Measurements from ENCODE around the gene HBM. TPM values are rescaled to one million over a fixed set of nuclear protein-coding genes. Genes with fewer than 3 reads are reported as not detected.

The HBM gene
- total and polyA plus RNA-seq, 11 donors, result 0.54 to 0.62 (median 0.58) TPM; not detected in 7

DNA sequence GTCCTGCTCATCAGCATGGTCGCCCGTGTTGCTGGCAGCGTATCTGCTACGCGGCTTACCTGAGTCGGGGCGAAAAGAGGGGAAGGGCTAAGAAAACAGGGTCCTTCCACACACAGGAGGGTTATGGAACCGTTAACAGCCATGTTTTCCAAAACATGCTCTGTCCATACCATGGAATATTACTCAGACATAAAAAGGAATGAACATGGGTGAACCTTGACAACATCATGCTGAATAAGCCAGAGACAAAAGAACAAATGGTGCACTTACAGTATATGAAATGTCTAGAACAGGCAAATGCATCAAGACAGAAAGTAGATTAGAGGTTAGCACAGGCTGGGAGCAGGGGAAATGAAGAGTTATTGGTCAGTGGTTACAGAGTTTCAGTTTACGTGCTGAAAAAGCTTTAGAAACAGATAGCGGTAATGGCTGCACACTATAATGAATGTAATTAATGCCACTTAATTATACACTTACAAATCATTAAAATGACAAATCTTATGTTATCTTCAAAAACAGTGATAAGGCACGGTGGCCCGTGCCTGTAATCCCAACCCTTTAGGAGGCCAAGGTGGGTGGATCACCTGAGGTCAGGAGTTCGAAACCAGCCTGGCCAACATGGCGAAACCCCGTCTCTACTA, 35.1 kb upstream of the HBM start:
- H3K27ac ChIP-seq, result no peak overlapping the region
- no peak overlapping the region for H3K4me3 ChIP-seq
- TF ChIP-seq, protein P1, sequence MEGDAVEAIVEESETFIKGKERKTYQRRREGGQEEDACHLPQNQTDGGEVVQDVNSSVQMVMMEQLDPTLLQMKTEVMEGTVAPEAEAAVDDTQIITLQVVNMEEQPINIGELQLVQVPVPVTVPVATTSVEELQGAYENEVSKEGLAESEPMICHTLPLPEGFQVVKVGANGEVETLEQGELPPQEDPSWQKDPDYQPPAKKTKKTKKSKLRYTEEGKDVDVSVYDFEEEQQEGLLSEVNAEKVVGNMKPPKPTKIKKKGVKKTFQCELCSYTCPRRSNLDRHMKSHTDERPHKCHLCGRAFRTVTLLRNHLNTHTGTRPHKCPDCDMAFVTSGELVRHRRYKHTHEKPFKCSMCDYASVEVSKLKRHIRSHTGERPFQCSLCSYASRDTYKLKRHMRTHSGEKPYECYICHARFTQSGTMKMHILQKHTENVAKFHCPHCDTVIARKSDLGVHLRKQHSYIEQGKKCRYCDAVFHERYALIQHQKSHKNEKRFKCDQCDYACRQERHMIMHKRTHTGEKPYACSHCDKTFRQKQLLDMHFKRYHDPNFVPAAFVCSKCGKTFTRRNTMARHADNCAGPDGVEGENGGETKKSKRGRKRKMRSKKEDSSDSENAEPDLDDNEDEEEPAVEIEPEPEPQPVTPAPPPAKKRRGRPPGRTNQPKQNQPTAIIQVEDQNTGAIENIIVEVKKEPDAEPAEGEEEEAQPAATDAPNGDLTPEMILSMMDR (IDR thresholded peaks at IDR 0.05), result no peak
- TF ChIP-seq POLR2A (IDR thresholded peaks at IDR 0.05), result no peak
- peaks cover 0 to 4% (median 0%) of the 10 kb centered on the region in 12 donors for H3K4me1 ChIP-seq
- ATAC-seq, result no peak
- no peaks in the 10 kb centered on the region for H3K27me3 ChIP-seq
- H3K9me3 ChIP-seq, result no peaks in the 10 kb centered on the region
- WGBS, 4 donors, result 94 to 96% (median 95%) methylated on average over 15 of the region's 15 CpGs
- no peak for DNase-seq
- H3K36me3 ChIP-seq, result peaks cover 0 to under 1% (median 0%) of the 10 kb centered on the region in 9 donors
- intact Hi-C loops (cut with DNase I), result no loop called here

DNA sequence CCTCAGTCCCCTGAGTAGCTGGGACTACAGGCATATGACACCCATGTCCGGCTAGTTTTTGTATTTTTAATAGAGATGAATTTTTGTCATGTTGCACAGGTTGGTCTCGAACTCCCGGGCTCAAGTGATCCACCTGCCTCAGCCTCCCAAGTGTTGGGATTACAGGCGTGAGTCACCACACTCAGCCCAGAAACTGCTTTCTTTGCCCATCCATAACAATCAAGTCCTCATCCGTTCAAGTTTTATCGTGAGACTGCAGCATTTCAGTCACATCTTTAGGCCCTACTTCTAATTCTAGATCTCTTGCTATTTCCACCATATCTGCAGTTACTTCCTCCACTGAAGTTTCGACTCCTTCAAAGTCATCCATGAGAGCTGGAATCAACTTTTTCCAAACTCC, 33.7 kb upstream of the HBM start:
- no peak for TF ChIP-seq POLR2A (IDR thresholded peaks at IDR 0.05)
- TF ChIP-seq, protein P1 (IDR thresholded peaks at IDR 0.05), result no peak
- WGBS, 4 donors, result 93 to 96% (median 95%) methylated on average over 7 of the region's 7 CpGs
- H3K27me3 ChIP-seq, result no peaks in the 10 kb centered on the region

DNA sequence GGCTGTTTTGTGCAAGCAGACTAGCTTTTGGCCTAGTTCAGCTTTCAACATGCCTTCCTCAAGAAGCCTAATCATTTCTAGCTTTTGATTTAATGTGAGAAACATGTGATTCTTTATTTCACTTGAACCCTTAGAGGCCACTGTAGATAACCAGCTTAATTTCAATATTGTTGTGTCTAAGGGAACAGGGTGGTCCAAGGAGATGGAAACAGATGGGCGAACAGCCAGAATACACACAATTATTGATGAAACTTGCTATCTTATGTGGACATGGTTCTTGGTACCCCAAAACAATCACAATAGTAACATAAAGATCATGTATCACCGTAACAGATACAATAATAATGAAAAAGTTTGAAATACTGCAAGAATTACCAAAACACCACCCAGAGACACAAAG, 32.1 kb upstream of the HBM start:
- no peak overlapping the region for H3K27ac ChIP-seq
- 88 to 96% (median 95%) methylated on average over 2 of the region's 2 CpGs for WGBS, 4 donors
- H3K36me3 ChIP-seq, result no peaks in the 10 kb centered on the region
- no peak for TF ChIP-seq POLR2A (IDR thresholded peaks at IDR 0.05)
- TF ChIP-seq, protein P1 (IDR thresholded peaks at IDR 0.05), result no peak
- peaks cover 0 to 14% (median 7%) of the 10 kb centered on the region in 12 donors for H3K4me1 ChIP-seq
- ATAC-seq (no peak), DNase-seq (no peak)
- H3K27me3 ChIP-seq, result no peaks in the 10 kb centered on the region
- H3K9me3 ChIP-seq, result no peaks in the 10 kb centered on the region
- no peak overlapping the region for H3K4me3 ChIP-seq
- intact Hi-C loops (cut with DNase I), result no loop called here

More for the DNA sequence above, 33.7 kb upstream of the HBM start:
- ATAC-seq (no peak), DNase-seq (no peak)
- H3K36me3 ChIP-seq, result no peaks in the 10 kb centered on the region
- H3K27ac ChIP-seq, result no peak overlapping the region
- H3K4me1 ChIP-seq, result peaks cover 0 to 7% (median 0%) of the 10 kb centered on the region in 12 donors
- intact Hi-C loops (cut with DNase I), result no loop called here
- no peaks in the 10 kb centered on the region for H3K9me3 ChIP-seq
- H3K4me3 ChIP-seq, result no peak overlapping the region

DNA sequence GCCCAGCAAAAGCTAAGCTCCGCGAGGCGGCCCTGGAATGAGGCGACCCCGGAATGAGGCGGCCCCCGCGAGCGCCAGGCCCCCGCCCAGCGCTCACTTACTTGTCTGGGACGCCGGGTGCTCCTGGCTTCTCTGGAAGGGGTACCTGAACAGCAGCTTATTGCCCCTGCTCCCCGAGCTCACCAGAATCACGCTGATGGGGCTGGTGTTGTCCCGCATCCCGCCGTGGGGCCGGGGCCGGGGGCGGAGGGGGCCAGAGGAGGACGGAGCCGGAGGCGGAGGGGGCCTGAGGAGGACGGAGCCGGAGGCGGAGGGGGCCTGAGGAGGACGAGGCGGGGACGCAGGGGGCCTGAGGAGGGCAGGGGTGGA, 27.7 kb upstream of the HBM start:
- 1 to 3% (median 2%) methylated on average over 16 to 30 of the region's 30 CpGs for WGBS, 4 donors
- H3K27me3 ChIP-seq, result no peaks in the 10 kb centered on the region
- no peaks in the 10 kb centered on the region for H3K36me3 ChIP-seq
- TF ChIP-seq, protein P1 (IDR thresholded peaks at IDR 0.05), result no peak
- TF ChIP-seq POLR2A (IDR thresholded peaks at IDR 0.05), result no peak
- H3K4me3 ChIP-seq, result peak overlapping the region; percentile 58 to 92 (median 70)
- H3K9me3 ChIP-seq, result no peaks in the 10 kb centered on the region
- peak overlapping the region in 7 of 12 donors; percentile 34 to 89 (median 69) for H3K27ac ChIP-seq
- H3K4me1 ChIP-seq, result peaks cover 0 to 18% (median 8%) of the 10 kb centered on the region in 12 donors
- intact Hi-C loops (cut with DNase I), result no loop called here
- DNase-seq, result peak in 4 of 5 donors; percentile 28 to 63 (median 32)
- peak in 2 of 4 donors; percentile 15 to 27 for ATAC-seq

Measured in heart left ventricle (tissue), 16 donors.